KMS-11 (cell line): ENCODE data around the gene TPO.

Source experiments
- H2AFZ ChIP-seq: fragments of 200-600 bp; sonication (generic); 2 replicates; pipeline ENCODE4 v1.6.1; 2016; ENCODE audit warnings: antibody characterized with exemption, mixed run types, low read depth
- H3K27ac ChIP-seq: fragments of 200-600 bp; sonication (generic); 2 replicates; pipeline ENCODE4 v1.6.1; 2016; ENCODE audit warnings: mild to moderate bottlenecking, mixed run types
- H3K27me3 ChIP-seq: fragments of 200-600 bp; sonication (generic); 2 replicates; pipeline ENCODE4 v1.6.1; 2017; ENCODE audit warnings: mild to moderate bottlenecking, low read depth, mixed run types, moderate library complexity; ENCODE audit not compliant: insufficient read depth
- H3K36me3 ChIP-seq: fragments of 200-600 bp; sonication (generic); 2 replicates; pipeline ENCODE4 v1.6.1; 2017; ENCODE audit warnings: mild to moderate bottlenecking, mixed run types; ENCODE audit not compliant: insufficient read depth
- H3K4me1 ChIP-seq: fragments of 200-600 bp; sonication (generic); 2 replicates; pipeline ENCODE4 v1.6.1; 2016; ENCODE audit warnings: mild to moderate bottlenecking, low read depth, mixed run types; ENCODE audit not compliant: poor library complexity, severe bottlenecking
- H3K4me2 ChIP-seq: fragments of 200-600 bp; sonication (generic); 2 replicates; pipeline ENCODE4 v1.7.0; 2016; ENCODE audit warnings: mild to moderate bottlenecking, mixed run types
- H3K4me3 ChIP-seq: fragments of 200-600 bp; sonication (generic); IDR thresholded peaks from 2 replicates; pipeline ENCODE4 v1.6.1; 2017; ENCODE audit warnings: low read depth, low read length, mixed read lengths; ENCODE audit not compliant: insufficient read depth
- H3K79me2 ChIP-seq: fragments of 200-600 bp; sonication (generic); 2 replicates; pipeline ENCODE4 v1.6.1; 2016; ENCODE audit warnings: low read depth, mixed run types; ENCODE audit not compliant: insufficient read depth
- H3K9ac ChIP-seq: fragments of 200-600 bp; sonication (generic); 2 replicates; pipeline ENCODE4 v1.6.1; 2016; ENCODE audit warnings: mild to moderate bottlenecking, mixed run types
- H4K20me1 ChIP-seq: fragments of 200-600 bp; sonication (generic); 2 replicates; pipeline ENCODE4 v1.6.1; 2016; ENCODE audit warnings: mild to moderate bottlenecking, mixed run types; ENCODE audit not compliant: insufficient read depth
- TF ChIP-seq, protein P1 (sequence below): fragments of 200-600 bp; sonication (generic); conservative IDR thresholded peaks from 2 replicates; pipeline ENCODE4 v1.6.1; 2017; ENCODE audit warnings: low read depth, mild to moderate bottlenecking, antibody characterized with exemption, low read length, moderate library complexity, mixed read lengths

TPO gene

DNA sequence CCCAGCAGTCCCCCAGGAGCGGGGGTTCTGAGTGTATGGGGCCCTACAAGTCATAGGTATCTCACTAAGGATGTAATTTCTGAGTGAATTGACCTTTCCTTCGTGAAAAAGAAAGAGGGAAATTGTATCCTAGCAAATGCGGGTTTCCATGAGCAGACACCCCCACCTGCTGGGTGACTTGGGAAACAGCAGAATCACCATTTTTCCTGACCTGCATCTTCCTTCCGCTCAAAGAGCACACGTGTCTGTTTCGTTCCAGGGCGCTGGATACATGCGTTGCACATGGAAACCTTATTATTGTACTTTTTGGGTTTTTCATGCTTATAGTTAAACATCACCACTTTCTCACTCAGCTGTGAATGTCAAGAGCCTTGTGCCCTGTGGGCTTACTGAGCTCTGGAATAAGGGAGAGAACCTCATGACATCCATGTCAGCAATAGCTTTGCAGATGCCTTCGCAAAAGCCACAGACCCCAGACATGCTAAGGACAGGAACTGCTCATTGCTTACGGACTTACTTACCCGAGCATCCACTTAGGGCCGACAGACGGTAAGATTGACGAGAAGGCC, 132.8 kb downstream of the TPO start:
- no peak overlapping the region for H3K4me2 ChIP-seq
- no peak overlapping the region for H3K4me3 ChIP-seq
- no peaks in the 10 kb centered on the region for H3K4me1 ChIP-seq
- TF ChIP-seq, protein P1, sequence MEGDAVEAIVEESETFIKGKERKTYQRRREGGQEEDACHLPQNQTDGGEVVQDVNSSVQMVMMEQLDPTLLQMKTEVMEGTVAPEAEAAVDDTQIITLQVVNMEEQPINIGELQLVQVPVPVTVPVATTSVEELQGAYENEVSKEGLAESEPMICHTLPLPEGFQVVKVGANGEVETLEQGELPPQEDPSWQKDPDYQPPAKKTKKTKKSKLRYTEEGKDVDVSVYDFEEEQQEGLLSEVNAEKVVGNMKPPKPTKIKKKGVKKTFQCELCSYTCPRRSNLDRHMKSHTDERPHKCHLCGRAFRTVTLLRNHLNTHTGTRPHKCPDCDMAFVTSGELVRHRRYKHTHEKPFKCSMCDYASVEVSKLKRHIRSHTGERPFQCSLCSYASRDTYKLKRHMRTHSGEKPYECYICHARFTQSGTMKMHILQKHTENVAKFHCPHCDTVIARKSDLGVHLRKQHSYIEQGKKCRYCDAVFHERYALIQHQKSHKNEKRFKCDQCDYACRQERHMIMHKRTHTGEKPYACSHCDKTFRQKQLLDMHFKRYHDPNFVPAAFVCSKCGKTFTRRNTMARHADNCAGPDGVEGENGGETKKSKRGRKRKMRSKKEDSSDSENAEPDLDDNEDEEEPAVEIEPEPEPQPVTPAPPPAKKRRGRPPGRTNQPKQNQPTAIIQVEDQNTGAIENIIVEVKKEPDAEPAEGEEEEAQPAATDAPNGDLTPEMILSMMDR: peak; percentile 73
- no peak overlapping the region for H3K9ac ChIP-seq
- H4K20me1 ChIP-seq: no peaks in the 10 kb centered on the region
- H3K36me3 ChIP-seq: no peaks in the 10 kb centered on the region
- peak overlapping the region; percentile 44; the same call in 1 of the 2 replicates for H2AFZ ChIP-seq
- no peak overlapping the region for H3K27ac ChIP-seq
- H3K27me3 ChIP-seq: no peaks in the 10 kb centered on the region
- no peaks in the 10 kb centered on the region for H3K79me2 ChIP-seq

GRCh38 chr2:1546901-1547300, 133.6 kb downstream of the TPO start:
- TF ChIP-seq, protein P1: no peak
- H3K27me3 ChIP-seq: no peaks in the 10 kb centered on the region
- H2AFZ ChIP-seq: no peak overlapping the region
- no peaks in the 10 kb centered on the region for H3K36me3 ChIP-seq
- no peak overlapping the region for H3K9ac ChIP-seq
- no peaks in the 10 kb centered on the region for H4K20me1 ChIP-seq
- no peak overlapping the region for H3K4me2 ChIP-seq
- no peak overlapping the region for H3K27ac ChIP-seq
- no peak overlapping the region for H3K4me3 ChIP-seq
- no peaks in the 10 kb centered on the region for H3K4me1 ChIP-seq
- H3K79me2 ChIP-seq: no peaks in the 10 kb centered on the region

GRCh38 chr2:1548910-1549673, 135.8 kb downstream of the TPO start:
- H3K27me3 ChIP-seq: no peaks in the 10 kb centered on the region

GRCh38 chr2:1550076-1550475, 136.8 kb downstream of the TPO start:
- Histone ChIP-seq H3K9ac (no peak overlapping the region), H3K79me2 (no peaks in the 10 kb centered on the region), H3K4me1 (no peaks in the 10 kb centered on the region), H3K27me3 (no peaks in the 10 kb centered on the region), H4K20me1 (no peaks in the 10 kb centered on the region), H3K4me2 (no peak overlapping the region), H3K27ac (no peak overlapping the region), H3K36me3 (no peaks in the 10 kb centered on the region), H3K4me3 (no peak overlapping the region), H2AFZ (no peak overlapping the region)
- TF ChIP-seq, protein P1: no peak

More at GRCh38 chr2:1548910-1549673, 135.8 kb downstream of the TPO start:
- TF ChIP-seq, protein P1: no peak
- H3K36me3 ChIP-seq: no peaks in the 10 kb centered on the region
- no peak overlapping the region for H3K4me3 ChIP-seq
- H3K4me1 ChIP-seq: no peaks in the 10 kb centered on the region
- H2AFZ ChIP-seq: no peak overlapping the region
- no peak overlapping the region for H3K27ac ChIP-seq
- H3K4me2 ChIP-seq: no peak overlapping the region
- no peaks in the 10 kb centered on the region for H4K20me1 ChIP-seq
- no peaks in the 10 kb centered on the region for H3K79me2 ChIP-seq
- H3K9ac ChIP-seq: no peak overlapping the region
